ENCODE data around the gene RPTOR.

GRCh38 chr17:80825471-80826345, 281.1 kb downstream of the RPTOR start:
- TF ChIP-seq ZFP3 (tag by site-specific recombination; IDR thresholded peaks at IDR 0.05; ENCODE audit: low read depth) = no peak
- TF ChIP-seq ZNF362 (tag by site-specific recombination; IDR thresholded peaks at IDR 0.05) = no peak
